HG02973 (cell line): ENCODE measurements around the gene SLC16A12.

Experiments
- ATAC-seq: cut with Tn5 transposase; IDR thresholded peaks from one replicate; pipeline ENCODE4 v1.9.1; 2021; ENCODE audit warnings: moderate library complexity; ENCODE audit not compliant: unreplicated experiment

SLC16A12 gene

GRCh38 chr10:89515031-89515841, 20.2 kb downstream of the SLC16A12 start:
- ATAC-seq: no peak

DNA sequence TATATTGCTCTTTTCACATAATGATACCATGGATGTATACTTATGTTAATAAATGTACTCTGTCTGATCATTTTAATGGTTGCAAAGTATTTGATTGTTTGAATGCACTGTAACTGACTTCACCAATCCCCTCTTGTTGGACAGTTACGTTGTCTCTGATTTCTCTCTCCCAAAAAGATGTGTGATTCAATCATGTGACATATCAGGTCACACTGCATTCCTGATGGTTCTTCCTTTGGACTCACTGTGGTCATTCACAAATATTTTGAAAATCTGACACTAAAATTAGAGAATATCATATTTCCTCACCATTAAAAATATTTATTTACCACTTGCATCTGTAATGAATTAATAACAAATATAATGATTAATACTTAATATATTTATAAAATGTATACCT, 22.2 kb downstream of the SLC16A12 start:
- ATAC-seq: no peak

DNA sequence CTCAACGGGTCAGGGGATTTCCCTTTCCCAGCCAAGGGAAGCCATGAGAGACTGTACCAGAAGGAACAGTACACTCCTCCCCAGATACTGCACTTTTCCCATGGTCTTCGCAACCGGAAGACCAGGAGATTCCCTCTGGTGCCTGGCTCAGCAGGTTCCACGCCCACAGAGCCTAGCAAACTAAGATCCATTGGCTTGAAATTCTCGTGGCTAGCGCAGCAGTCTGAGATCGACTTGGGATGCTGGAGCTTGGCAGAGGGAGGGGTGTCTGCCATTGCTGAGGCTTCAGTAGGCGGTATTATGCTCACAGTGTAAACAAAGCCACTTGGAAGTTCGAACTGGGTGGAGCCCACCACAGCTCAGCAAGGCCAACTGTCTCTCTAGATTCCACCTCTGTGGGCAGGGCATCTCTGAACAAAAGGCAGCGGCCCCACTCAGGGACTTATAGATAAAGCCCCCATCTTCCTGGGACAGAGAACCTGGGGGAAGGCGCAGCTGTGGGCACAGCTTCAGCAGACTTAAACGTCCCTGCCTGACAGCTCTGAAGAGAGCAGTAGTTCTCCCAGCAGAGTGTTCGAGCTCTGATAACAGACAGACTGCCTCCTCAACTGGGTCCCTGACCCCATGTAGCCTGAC, 29.6 kb downstream of the SLC16A12 start:
- no peak for ATAC-seq

- no peak for ATAC-seq
These were observed 30.7 kb downstream of the SLC16A12 start for GRCh38 chr10:89504691-89505090.

- ATAC-seq: no peak
These were observed 31.6 kb downstream of the SLC16A12 start for GRCh38 chr10:89503652-89504370.

DNA sequence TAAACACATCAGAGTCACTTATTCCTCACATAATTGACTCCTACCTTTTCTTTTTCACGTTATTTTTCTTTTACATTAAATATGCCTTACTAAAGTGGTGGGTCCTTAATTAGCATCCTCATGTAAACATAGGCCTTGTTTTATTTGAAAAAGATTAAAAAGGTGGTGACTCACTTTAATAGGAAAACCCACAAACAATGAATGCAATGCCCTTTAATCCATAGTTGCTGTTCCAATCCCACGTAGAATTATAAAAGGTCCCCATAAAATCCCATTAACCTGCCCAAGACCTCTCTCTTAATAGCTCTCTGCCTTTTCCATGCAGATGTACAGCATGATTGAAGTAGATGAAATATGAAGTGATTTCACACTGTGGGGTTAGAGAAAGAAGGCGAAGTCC, 32.2 kb downstream of the SLC16A12 start:
- ATAC-seq: no peak

- ATAC-seq: no peak
These were observed 32.8 kb downstream of the SLC16A12 start for GRCh38 chr10:89502549-89502948.

DNA sequence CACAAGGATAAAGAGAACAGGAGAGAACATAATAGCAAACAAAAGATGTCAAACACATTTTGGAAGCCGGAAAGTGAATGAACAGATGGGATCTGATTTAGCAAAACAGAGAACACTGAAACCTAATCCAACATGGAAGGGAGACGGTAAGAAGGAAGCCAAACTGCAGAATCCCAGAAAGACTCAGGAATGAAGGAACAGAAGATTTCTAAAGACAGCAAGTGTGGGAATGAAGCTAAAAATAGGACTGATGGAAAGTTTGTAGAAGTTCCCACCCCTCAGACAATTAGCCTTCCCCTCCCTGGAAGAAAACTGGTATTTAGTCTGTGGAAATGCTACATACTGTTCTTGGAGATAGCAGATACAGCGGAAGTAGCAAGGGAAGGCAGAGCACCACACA, 40.8 kb downstream of the SLC16A12 start:
- no peak for ATAC-seq

DNA sequence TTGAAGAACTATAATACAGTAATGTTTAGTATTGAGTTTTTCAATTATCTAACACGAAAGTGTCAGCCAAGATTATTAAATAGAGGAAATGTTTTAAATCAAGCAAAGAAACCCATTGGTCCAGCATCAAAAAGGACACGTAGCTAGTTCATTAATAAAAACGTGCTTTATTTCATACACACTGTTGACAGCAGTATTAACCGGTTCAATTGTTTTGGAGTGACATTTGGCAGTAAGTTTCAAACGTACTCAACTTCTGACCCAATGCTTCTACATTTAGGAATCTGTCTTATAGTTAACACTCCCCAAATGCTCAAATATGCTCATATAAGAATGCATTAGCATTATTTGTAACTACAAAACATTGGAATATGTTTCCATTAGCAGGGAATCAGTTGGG, 41.3 kb downstream of the SLC16A12 start:
- ATAC-seq: no peak

GRCh38 chr10:89491932-89492331, 43.5 kb downstream of the SLC16A12 start:
- no peak for ATAC-seq

GRCh38 chr10:89490596-89491335, 44.6 kb downstream of the SLC16A12 start:
- no peak for ATAC-seq

GRCh38 chr10:89482256-89482655, 53.1 kb downstream of the SLC16A12 start:
- no peak for ATAC-seq

DNA sequence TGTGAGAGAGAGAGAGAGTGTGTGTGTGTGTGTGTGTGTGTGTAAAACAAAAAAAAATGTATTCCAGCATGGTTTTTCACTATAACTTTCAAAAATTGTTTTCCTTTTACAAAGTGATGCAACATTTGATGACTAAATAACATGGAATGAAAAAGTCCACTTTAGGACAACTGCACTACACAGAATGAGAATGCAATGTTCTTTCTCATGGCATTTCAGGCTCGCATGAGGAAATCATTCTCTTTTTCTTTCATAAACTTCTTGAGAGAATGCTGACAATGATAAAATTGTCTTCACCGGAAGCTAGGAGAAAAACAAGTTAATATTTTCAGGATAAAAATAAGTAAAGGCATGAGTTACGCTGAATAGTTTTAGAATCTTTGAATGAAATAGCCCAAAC, 53.7 kb downstream of the SLC16A12 start:
- ATAC-seq: no peak

- ATAC-seq: no peak
These were observed 55.5 kb downstream of the SLC16A12 start for GRCh38 chr10:89479771-89480446.

DNA sequence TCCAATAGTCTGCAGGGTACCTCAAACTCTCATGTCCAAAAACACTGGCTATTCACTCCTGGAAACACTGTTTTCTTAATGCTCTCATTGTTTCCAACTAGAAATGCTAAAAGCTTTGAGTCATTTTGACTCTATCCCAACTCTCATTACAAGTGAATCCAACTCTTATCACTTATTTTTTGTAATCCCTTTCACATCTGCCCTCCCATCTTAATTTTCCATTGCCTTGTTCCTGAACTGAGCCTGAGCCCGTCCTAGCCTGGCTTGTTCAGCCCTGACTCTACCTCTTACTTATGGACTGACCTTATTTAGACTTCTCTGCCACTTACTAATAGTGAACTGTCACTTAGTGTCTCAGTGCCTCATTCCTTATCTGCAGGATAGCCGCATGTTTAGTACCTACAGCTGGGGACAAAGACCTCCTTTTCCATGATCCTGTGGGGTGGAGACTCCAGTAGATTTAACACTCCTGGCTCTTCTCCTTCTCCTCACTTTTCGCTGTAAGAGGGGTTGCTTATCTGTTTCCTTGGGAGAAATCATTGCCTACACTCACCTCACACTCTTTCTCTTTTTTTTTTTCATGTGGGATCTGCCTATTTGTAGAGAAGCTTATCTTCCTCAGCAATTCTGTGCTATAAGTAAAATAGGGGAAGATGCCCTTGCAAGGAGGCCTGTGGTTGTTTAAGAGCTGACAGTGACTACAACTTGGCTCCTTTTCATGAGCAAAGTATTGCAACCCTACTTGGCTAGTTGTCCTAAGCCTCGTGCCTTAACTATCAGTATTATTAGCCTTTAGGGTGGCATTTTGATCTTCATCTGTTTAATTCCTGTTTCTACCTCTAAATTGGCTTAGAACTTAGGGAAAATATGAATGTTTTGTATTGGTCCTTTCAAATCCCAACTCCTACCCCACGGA, 56.4 kb downstream of the SLC16A12 start:
- no peak for ATAC-seq

DNA sequence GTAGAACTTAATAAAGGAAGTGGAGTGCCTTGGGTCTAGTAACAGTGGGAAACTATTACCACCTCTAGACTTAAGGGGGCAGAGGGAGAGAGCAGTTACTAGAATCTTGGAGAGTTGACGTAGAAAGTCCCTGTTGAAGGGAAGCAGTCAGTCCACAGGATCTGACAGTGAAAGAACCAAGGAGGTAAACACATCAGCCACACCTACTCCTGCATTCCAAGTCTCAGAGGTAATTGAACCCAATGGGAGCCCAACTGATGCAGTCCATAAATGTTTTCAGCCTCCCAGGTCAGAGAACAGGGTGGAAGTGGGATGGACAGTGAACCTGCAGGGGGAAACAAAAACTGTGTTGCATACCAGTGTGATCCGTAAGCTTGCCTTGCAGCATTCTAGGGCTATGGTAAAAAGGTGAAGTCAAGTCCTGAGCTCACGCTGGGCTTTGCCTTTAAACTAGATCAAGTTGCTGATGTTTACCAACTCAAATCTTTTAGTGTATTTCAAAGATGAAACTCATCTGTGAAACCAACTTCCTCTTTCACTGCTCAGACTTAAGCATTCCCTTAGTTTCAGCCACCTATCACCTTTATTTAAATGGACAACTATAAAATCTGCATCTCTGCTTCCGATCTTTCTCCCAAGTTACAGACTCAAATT, 57.2 kb downstream of the SLC16A12 start:
- no peak for ATAC-seq

- ATAC-seq: no peak
These were observed 59.2 kb downstream of the SLC16A12 start for GRCh38 chr10:89476150-89476549.

DNA sequence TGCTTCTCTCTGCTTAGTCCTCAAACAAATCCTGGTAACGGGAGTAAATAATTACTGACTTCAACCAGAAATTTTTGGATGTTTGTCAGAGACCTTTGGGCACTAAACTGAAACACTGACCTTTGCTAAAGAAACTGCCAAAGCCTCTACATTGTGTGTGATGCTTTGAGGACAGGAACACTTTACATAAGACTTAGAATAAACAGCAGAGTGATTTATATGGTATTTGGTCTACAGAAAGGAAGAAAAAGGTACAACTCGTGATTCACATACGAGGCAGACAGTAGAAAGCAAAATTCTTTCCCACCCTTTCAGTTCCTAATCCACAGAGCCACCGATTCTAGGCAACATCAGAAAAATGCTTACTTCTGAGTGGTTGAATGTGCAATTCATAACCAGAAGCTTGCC, 59.8 kb downstream of the SLC16A12 start:
- no peak for ATAC-seq

DNA sequence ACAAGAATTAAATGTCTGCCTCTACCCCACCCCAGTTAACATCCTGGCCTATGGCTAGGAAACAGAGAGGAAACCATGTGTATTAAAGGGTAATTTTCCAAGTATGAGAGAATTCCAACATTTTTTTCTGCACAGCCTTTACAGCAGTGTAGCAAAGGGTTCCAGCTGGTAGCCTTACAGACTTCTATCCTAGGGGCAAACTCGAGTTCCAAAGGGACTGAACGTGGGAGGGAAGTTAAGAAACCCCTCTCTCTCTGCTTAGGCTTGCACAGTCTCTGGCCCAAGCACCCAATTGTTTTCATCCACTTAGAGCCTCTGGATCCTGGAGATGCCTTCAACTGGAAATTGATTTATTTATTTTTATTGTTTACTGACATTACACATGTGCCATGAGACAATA, 60.3 kb downstream of the SLC16A12 start:
- no peak for ATAC-seq
